DND-41 (cell line): ENCODE data around the gene CYP3A7.

Experiments
- CTCF ChIP-seq: IDR thresholded peaks from 2 replicates; pipeline ENCODE4 v1.5.1; 2012; ENCODE audit warnings: borderline replicate concordance, low read length, moderate library complexity, mild to moderate bottlenecking; ENCODE audit not compliant: poor library complexity, severe bottlenecking; ENCODE audit errors: extremely low read depth
- EZH2 ChIP-seq: IDR thresholded peaks from 3 replicates; pipeline ENCODE4 v1.6.1; 2012; ENCODE audit warnings: borderline replicate concordance, low read depth, mild to moderate bottlenecking, moderate library complexity, low read length, inconsistent platforms; ENCODE audit not compliant: severe bottlenecking

GRCh38 chr7:99740573-99741440, 5.8 kb upstream of the CYP3A7 start:
- TF ChIP-seq CTCF = no peak
- TF ChIP-seq EZH2 = no peak
